GM12874 (cell line): ENCODE results near the gene PTPN21.

Experiments used
- TF ChIP-seq, protein P1 (sequence below): IDR thresholded peaks from 2 replicates; pipeline ENCODE4 v1.5.1; 2011; ENCODE audit warnings: low read depth, mild to moderate bottlenecking, control low read depth, low read length, moderate library complexity; ENCODE audit not compliant: insufficient read depth

PTPN21 gene

DNA sequence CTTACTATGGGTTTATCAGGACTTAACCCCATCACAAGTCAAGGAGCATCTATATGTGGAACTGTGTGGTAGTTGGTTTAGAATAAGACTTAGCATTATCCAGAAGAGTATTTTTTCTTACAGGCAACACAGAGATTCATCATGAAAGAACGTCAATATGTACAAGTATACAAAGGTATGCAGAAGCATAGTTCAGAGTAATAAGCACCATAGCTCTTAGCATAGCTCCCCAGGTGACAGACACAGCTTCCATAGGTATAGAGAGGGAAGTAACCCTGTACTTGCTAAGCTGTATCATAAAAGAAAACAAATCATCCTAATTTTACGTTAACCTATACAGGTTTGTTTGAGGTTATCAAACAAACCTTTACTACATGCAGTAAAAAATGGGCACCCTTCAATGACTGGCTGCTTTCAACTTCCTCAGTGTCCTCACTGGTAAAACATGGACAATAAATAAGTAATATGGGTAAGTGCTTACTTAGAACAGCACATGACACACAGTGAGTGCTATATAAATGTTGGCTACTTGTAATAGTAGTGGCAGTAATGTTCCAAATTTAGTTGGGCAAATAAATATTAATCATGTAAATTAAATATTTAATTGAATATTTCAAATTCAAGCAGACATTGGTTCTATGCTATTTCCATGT is 50.9 kb downstream of the PTPN21 start:
- TF ChIP-seq, protein P1, sequence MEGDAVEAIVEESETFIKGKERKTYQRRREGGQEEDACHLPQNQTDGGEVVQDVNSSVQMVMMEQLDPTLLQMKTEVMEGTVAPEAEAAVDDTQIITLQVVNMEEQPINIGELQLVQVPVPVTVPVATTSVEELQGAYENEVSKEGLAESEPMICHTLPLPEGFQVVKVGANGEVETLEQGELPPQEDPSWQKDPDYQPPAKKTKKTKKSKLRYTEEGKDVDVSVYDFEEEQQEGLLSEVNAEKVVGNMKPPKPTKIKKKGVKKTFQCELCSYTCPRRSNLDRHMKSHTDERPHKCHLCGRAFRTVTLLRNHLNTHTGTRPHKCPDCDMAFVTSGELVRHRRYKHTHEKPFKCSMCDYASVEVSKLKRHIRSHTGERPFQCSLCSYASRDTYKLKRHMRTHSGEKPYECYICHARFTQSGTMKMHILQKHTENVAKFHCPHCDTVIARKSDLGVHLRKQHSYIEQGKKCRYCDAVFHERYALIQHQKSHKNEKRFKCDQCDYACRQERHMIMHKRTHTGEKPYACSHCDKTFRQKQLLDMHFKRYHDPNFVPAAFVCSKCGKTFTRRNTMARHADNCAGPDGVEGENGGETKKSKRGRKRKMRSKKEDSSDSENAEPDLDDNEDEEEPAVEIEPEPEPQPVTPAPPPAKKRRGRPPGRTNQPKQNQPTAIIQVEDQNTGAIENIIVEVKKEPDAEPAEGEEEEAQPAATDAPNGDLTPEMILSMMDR: no peak

- TF ChIP-seq, protein P1: no peak
These were observed 52.1 kb downstream of the PTPN21 start for GRCh38 chr14:88502740-88503139.

GRCh38 chr14:88500611-88501010 is 54.2 kb downstream of the PTPN21 start:
- TF ChIP-seq, protein P1: no peak

DNA sequence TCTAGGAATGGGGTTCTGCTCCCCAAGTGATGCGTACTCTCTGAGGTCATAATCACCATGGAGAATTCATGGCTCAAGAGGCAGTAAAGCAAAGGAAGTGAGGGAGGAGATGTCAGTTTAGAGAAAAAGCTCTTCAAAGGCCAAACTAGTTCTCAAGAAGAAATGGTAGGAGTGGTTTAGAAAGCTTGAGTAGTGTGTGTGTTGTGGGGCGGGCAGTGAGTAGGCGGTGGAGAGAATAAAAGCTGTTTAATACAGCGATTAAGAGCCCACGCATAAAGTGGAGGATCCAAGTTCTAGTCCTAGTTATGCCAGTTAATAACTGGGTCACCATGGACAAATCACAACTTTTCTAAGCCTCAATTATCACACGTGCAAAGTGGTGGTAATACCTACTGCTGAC is 55.6 kb downstream of the PTPN21 start:
- TF ChIP-seq, protein P1: no peak

DNA sequence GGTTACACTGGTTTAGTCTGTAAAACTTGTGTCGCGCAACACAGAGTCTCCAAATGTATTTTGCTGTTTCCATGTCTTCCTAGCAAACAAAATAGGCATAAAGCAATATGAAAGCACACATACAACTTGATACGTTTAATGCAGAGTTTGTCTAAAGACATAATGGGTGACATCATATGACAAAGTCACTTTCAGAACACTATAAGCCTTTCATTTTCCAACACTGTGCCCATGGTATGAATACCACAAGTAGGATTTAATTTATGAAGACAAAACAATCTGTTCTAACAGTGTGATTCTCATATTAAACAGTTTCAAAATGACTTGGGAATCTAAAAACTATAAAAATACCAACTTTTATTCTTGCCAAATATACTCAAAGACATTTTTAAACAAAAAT is 58.4 kb downstream of the PTPN21 start:
- TF ChIP-seq, protein P1: no peak

DNA sequence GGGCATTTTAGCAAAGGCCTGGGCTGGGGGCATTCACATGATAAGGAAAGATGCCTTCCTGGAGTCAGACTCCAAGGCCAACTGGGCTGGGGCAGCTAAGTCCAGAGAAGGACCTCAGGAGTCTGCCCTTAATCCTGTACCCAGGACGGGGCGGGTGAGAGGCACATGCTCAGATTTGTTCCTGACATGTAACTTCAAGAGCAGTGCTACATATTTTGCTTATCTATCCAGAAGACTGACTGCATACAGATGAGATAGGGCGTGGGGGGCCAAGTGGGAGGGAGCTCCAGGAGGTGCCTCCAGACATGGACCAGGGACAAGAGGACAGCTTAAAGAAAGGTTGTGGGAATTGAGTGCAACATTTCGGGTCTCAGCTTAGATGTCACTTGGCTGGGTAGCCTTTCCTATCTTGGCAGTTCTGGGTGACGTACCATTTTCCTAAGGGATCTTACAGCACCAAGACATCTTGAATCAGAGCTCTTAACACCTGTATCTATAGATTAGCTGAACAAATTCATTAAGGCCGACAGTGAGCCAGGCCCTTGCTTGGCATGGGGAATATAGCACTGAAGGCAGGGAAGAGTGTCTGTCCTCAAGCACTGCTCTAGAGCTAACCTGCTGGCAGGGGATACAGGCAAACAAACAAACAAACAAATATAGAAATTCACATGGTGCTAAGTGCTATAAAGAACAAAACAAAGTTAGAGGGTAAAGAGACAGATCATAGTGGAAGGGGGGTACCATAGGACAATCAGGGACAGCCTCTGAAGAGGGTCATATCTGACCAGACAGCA is 61.2 kb downstream of the PTPN21 start:
- TF ChIP-seq, protein P1: no peak

DNA sequence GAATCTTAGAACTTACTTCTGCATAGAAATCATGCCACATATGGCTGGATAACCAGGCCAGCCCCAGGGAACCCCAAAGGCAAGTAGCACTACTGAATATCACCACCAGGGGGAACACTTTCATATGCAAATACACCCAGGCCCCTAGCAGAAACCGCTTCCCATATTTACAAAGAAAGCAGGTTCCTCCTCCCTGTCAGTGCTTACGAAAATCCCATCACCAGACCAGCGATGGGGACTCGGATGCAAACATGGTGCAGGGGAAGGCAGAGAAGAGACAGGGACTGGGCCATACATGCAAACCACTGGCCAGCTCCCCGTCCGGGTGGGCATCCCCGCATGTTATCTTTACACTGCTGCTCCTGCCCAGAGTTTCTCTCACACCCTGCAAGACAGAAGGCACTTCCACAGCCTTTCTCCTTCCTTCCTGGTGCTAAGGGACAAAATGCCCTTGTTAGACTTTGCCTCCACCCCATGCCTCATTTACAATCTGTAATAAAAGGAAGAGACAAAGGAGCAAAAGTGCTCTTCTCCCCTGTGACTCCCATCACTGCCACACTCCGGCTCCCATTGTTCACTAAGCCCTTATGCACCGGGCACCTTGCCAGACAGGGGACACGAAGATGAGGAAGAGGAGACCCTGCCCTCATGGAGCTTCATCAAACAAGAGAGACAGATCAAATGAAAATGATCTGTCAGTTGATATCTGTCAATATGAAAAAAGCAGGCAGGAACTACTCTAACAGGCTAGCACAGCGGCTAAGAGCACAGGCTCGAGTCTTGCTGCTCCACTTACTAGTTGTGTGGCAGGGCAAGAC is 62.3 kb downstream of the PTPN21 start:
- TF ChIP-seq, protein P1: peak; percentile 72
